Measurements from ENCODE around the gene KMT2C.

- TF ChIP-seq EZH2 (IDR thresholded peaks at IDR 0.05; ENCODE audit: insufficient read depth, poor library complexity, severe bottlenecking): no peak
- no peak for TF ChIP-seq EZH2phosphoT487 (IDR thresholded peaks at IDR 0.05; ENCODE audit: insufficient read depth, low read depth)
Measured at GRCh38 chr7:152442330-152442835, 6.6 kb upstream of the KMT2C start.
